ENCODE data around the gene RIMKLB.
"Not testable (repeated sequence)": the region's sequence is repeated elsewhere in the genome, so short reads cannot be mapped to it uniquely, and the experiment has no call there.

Gene RIMKLB

GRCh38 chr12:8796831-8797626, 99.2 kb downstream of the RIMKLB start:
- Histone ChIP-seq H3K4me3 (ENCODE audit: low read depth, low read length) (no peak overlapping the region), H3K27me3 (ENCODE audit: insufficient read depth, low read depth, severe bottlenecking) (no peaks in the 10 kb centered on the region), H3K27ac (no peak overlapping the region), H3K36me3 (no peaks in the 10 kb centered on the region), H3K9me3 (ENCODE audit: severe bottlenecking) (peaks cover 2% of the 10 kb centered on the region)
- TF ChIP-seq CTCF (IDR thresholded peaks at IDR 0.05; ENCODE audit: low read depth, low read length): no peak
- no peak for DNase-seq

GRCh38 chr12:8801213-8801612, 103.4 kb downstream of the RIMKLB start:
- H3K9me3 ChIP-seq (ENCODE audit: severe bottlenecking); H3K27me3 ChIP-seq (ENCODE audit: insufficient read depth, low read depth, severe bottlenecking); DNase-seq; H3K27ac ChIP-seq; H3K36me3 ChIP-seq; H3K4me3 ChIP-seq (ENCODE audit: low read depth, low read length): not testable (repeated sequence)

- H3K9me3 ChIP-seq (ENCODE audit: severe bottlenecking); DNase-seq; H3K27ac ChIP-seq; H3K36me3 ChIP-seq; H3K4me3 ChIP-seq (ENCODE audit: low read depth, low read length); H3K27me3 ChIP-seq (ENCODE audit: insufficient read depth, low read depth, severe bottlenecking): not testable (repeated sequence)
Observed at GRCh38 chr12:8804833-8805232, 107.0 kb downstream of the RIMKLB start.

- not testable (repeated sequence) for H3K27me3 ChIP-seq (ENCODE audit: insufficient read depth, low read depth, severe bottlenecking); DNase-seq; H3K9me3 ChIP-seq (ENCODE audit: severe bottlenecking); H3K36me3 ChIP-seq; H3K4me3 ChIP-seq (ENCODE audit: low read depth, low read length); H3K27ac ChIP-seq
Observed at GRCh38 chr12:8805487-8805886, 107.7 kb downstream of the RIMKLB start.

- H3K9me3 ChIP-seq (ENCODE audit: severe bottlenecking); H3K4me3 ChIP-seq (ENCODE audit: low read depth, low read length); H3K27me3 ChIP-seq (ENCODE audit: insufficient read depth, low read depth, severe bottlenecking); H3K36me3 ChIP-seq; H3K27ac ChIP-seq: not testable (repeated sequence)
- peak; percentile 13 for DNase-seq
Observed at GRCh38 chr12:8807084-8807483, 109.3 kb downstream of the RIMKLB start.

- not testable (repeated sequence) for H3K27me3 ChIP-seq (ENCODE audit: insufficient read depth, low read depth, severe bottlenecking); H3K9me3 ChIP-seq (ENCODE audit: severe bottlenecking); H3K4me3 ChIP-seq (ENCODE audit: low read depth, low read length); DNase-seq; H3K36me3 ChIP-seq; H3K27ac ChIP-seq
Observed at GRCh38 chr12:8810112-8810511, 112.3 kb downstream of the RIMKLB start.

- Histone ChIP-seq H3K36me3 (no peaks in the 10 kb centered on the region), H3K4me3 (ENCODE audit: low read depth, low read length) (no peak overlapping the region), H3K9me3 (ENCODE audit: severe bottlenecking) (no peaks in the 10 kb centered on the region), H3K27ac (no peak overlapping the region), H3K27me3 (ENCODE audit: insufficient read depth, low read depth, severe bottlenecking) (no peaks in the 10 kb centered on the region)
- TF ChIP-seq CTCF (IDR thresholded peaks at IDR 0.05; ENCODE audit: low read depth, low read length): no peak
- DNase-seq: no peak
Observed at GRCh38 chr12:8813572-8814357, 116.0 kb downstream of the RIMKLB start.

GRCh38 chr12:8816448-8817050, 118.8 kb downstream of the RIMKLB start:
- no peaks in the 10 kb centered on the region for H3K36me3 ChIP-seq
- no peak for TF ChIP-seq CTCF (IDR thresholded peaks at IDR 0.05; ENCODE audit: low read depth, low read length)
- no peak overlapping the region for H3K4me3 ChIP-seq (ENCODE audit: low read depth, low read length)
- no peaks in the 10 kb centered on the region for H3K27me3 ChIP-seq (ENCODE audit: insufficient read depth, low read depth, severe bottlenecking)
- no peak for DNase-seq
- no peak overlapping the region for H3K27ac ChIP-seq
- no peaks in the 10 kb centered on the region for H3K9me3 ChIP-seq (ENCODE audit: severe bottlenecking)

Measured in WERI-Rb-1 (cell line).